HFF-Myc (cell line): ENCODE data around the gene TMOD3.

ENCODE experiments used
- DNase-seq: peaks from one replicate; pipeline ENCODE4 v3.0.0-alpha.2; 2011; ENCODE audit warnings: low read depth; ENCODE audit errors: extremely low read depth
- H3K4me3 ChIP-seq: replicated peaks from 2 replicates; pipeline ENCODE4 v1.5.1; 2011; ENCODE audit warnings: low read depth, mild to moderate bottlenecking, control low read depth, low read length
- CTCF ChIP-seq: IDR thresholded peaks from 2 replicates; pipeline ENCODE4 v1.5.1; 2012; ENCODE audit warnings: mild to moderate bottlenecking, low read depth, low read length, control low read depth; ENCODE audit errors: missing control alignments

The TMOD3 gene

DNA sequence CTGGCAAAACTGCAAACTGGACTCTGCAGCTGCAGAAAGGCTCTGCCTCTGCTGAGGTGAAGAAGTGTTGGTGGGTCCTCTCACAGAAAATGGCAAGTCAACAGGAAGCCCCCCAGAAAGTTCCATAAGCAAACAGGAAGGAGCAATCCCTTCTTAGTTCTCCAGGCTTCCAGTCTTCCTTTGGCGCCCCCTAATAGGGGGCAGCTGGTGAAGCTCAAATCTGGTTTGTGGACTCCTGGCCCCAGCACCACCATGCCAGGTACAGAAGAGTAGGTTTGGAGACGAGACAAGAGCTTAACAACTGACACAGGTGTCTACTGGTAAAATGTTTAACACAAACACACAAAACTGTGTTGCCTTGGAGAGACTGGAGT, 106.6 kb downstream of the TMOD3 start:
- DNase-seq, result no peak
- no peak for TF ChIP-seq CTCF
- H3K4me3 ChIP-seq, result no peak overlapping the region

DNA sequence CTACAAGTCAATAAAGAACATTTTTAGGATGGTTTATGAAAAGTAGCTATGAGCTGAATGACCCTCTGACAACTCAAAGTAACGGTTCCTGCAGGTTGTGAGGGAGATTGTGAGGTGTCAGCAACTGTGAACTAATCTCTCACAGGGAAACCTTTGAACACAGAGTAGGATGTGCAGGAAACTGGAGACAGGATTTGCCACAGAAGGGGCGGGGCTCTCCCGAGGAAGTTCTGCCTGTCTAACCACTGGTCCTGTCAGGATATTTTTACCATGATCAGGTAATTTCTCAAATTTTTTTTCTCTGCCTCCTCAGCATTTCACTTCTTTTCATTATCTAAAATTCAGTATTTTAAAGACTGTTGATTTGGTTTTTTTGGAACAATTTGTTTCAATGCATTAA, 108.8 kb downstream of the TMOD3 start:
- no peak overlapping the region for H3K4me3 ChIP-seq
- no peak for DNase-seq
- TF ChIP-seq CTCF, result no peak

- no peak overlapping the region for H3K4me3 ChIP-seq
- no peak for TF ChIP-seq CTCF
- no peak for DNase-seq
Observed at GRCh38 chr15:51939216-51939615, 109.8 kb downstream of the TMOD3 start.

GRCh38 chr15:51947124-51947523, 117.7 kb downstream of the TMOD3 start:
- DNase-seq, result no peak
- TF ChIP-seq CTCF, result no peak
- no peak overlapping the region for H3K4me3 ChIP-seq

DNA sequence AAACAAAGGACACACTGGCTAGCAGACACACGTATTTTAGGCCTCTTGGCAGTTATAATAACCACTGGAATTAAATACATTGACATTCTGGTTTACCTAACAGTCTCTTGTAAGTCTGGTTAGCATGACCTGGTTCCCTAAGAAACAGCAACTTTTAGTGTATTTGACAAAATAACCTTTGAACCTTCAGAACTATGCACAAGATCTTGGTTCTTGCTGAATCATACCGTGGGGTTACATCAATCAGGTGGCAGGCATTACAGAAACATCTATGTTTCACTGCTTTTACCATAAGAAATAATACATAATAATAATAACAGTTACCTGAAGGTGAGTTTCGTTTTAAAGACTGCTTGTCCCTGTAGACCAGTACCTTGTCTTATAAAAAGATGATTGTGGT, 123.4 kb downstream of the TMOD3 start:
- H3K4me3 ChIP-seq, result no peak overlapping the region
- no peak for TF ChIP-seq CTCF
- DNase-seq, result no peak

DNA sequence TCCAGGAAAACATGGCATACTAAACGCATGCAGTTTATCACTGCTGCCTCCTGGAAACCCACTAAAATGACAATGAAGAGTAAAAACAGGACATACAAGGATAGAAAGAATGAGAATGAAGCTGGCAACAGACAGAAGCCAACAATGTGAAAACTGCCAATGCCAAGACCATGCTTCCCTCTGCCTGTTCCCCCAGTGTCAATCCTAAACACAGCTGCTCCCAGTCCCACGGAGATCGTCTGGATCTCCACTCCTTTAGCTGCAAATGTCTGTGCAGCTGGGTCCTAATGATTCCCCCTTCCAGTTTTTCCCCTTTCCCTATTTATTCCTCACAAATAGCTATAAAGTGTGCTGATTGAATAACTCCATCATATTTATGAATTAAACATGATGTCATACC, 126.1 kb downstream of the TMOD3 start:
- no peak overlapping the region for H3K4me3 ChIP-seq

More for the DNA sequence above, 126.1 kb downstream of the TMOD3 start:
- DNase-seq, result no peak
- TF ChIP-seq CTCF, result no peak
